KOPT-K1 (cell line): Measurements from ENCODE around the gene SYK.
"Not testable (repeated sequence)": the region's sequence is repeated elsewhere in the genome, so short reads cannot be mapped to it uniquely, and the experiment has no call there.

Experiments
- H3K27ac ChIP-seq: fragments of 200-600 bp; sonication (generic); 2 replicates; pipeline ENCODE4 v1.5.1; 2016; ENCODE audit warnings: antibody characterized with exemption, mild to moderate bottlenecking, low read depth, low read length; ENCODE audit not compliant: poor library complexity, severe bottlenecking
- H3K36me3 ChIP-seq: fragments of 200-600 bp; sonication (generic); 2 replicates; pipeline ENCODE4 v1.5.1; 2017; ENCODE audit warnings: antibody characterized with exemption, mild to moderate bottlenecking, low read length, moderate library complexity; ENCODE audit not compliant: insufficient read depth
- H3K9me3 ChIP-seq: fragments of 200-600 bp; sonication (generic); 2 replicates; pipeline ENCODE4 v1.5.1; 2017; ENCODE audit warnings: antibody characterized with exemption, low read length, mild to moderate bottlenecking; ENCODE audit not compliant: insufficient read depth, poor library complexity, severe bottlenecking

Gene SYK

DNA sequence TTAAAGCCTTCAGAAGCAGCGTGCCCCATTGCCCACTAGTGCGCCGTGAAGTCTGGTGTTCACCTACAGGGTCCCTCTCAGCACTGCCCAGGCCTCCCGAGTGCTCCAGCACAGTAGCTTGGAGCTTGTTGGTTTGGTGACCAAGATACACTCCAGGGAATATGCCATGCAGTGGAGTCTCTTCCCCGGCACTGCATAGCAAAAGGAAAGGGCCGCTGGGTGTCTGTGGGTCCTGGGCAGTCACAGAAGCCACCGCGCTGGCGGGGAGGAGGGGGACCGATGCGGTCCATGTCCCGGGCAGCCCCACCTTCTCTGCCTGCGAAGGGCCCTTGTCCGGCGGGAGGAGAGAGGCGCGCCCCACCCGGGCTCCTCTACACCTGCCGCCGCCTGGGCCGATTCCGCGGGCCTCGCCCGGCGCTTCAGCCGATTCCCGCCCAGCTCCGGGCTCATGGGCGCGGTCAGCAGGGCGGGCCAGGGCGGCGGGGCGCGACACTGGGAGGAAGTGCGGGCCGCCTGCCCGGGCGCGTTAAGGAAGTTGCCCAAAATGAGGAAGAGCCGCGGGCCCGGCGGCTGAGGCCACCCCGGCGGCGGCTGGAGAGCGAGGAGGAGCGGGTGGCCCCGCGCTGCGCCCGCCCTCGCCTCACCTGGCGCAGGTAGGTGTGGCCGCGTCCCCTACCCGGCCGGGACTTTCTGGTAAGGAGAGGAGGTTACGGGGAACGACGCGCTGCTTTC lies at the start of gene SYK:
Gene SYK (plus strand): TSS at position 579 of the 732 bp plus-strand sequence. CDS start 42,080 bp downstream, outside the sequence.
- Histone ChIP-seq H3K36me3 (no peaks in the 10 kb centered on the region), H3K9me3 (no peaks in the 10 kb centered on the region), H3K27ac (no peak within 1 kb of the TSS)

DNA sequence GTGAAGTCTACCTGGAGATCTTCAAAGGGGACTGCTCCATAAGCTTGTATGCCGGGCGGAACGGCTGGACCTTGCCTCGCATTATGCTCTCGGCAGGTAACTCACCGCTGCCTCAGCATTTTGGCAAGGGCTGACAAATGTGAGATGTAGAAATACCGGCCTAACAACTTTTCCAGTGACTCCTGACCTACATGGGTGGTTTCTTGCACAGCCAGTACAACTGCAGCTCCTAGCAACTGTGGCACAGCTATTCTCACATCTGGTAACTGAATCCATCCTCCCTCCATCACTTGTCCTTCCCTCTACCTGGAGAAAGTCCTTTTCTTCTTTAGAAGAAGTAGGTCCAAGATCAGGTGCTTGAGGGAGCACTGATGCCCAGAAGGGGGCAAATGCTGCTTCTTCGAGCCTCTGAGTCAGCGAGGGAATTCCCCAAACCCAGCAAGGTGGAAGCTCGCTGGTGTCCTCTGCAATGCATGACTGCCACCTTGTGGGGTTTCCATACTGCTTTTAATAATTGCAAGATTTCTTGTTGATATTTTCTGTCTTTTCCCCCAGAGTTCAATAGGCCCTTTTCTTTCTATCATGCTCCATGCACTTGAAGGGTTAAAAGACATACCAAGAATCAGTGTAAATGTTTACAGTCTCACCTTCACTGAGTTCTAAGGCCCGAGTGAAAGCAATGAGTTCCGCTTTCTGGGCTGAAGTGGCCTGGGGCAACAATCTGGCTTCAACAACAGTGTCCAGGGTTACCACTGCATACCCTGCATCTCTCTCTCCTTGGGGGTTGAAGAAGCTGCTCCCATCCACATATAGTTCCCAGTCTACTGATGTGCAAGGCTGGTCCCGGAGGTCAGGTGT lies 45.9 kb upstream of the SYK start:
- H3K27ac ChIP-seq, H3K36me3 ChIP-seq, H3K9me3 ChIP-seq: not testable (repeated sequence)

DNA sequence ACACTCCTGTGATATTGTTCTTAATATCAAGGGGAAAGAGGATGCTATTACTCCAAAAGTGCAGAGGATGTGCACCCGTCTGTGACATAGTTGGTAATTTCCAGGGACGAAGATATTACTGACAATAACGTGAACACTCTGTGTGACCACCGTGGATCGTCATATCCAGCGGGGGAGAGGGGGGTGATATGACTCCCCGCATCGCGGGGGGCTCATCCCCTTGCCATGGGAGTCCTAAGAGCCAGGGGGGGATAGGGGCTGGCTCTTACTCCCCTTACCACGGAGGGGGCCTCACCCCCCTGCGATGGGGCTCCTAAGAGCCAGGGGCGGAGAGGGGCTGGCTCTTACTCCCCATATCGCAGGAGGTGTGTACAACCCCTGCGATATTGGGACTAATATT lies 41.0 kb upstream of the SYK start:
- not testable (repeated sequence) for H3K36me3 ChIP-seq, H3K9me3 ChIP-seq, H3K27ac ChIP-seq

DNA sequence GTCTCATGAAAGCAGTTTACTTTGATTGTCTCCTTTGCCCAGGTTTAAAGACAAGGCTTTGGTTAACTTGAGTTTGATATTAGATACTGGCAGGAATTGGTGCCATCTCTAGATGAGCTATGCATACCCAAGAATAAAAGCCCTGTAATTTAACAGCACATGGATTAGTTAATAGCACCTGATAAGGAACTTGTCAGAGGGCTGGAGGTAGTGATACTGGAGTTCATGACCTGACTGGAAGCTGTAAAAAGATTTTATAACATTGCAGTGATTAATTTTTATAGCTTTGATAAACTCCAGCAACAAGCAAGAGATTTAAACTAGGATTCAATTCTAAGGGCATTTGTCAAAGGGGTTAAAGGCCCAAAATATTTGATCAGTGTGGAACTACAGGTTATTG lies 34.9 kb upstream of the SYK start:
- H3K9me3 ChIP-seq, result no peaks in the 10 kb centered on the region
- H3K27ac ChIP-seq, result no peak overlapping the region
- H3K36me3 ChIP-seq, result no peaks in the 10 kb centered on the region

DNA sequence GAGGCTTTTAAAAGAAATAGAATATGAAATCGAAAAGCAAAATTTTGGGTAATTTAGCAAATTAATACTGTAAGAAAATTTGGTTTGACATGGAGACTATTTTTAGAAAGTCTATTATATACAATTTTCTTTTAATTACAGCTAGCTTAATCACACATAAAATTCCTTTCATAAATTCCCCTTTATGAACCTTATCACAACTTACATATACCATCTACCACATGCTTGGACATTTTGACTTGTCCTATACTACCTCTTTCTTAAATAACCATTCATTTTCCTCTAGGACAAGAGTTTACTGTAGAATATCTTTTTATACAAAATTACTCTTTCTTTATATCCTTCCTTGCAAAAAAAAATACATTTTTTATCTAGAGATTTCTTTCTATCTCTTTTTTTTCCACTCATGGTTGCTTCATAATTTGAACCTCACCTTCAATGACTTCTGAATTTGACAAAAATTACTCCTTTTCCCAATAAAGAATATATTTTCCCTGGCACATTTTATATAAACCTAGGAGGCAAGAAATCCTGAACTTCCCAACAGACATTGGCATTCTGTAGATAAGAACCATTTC lies 34.0 kb upstream of the SYK start:
- Histone ChIP-seq H3K36me3 (no peaks in the 10 kb centered on the region), H3K27ac (no peak overlapping the region), H3K9me3 (no peaks in the 10 kb centered on the region)

DNA sequence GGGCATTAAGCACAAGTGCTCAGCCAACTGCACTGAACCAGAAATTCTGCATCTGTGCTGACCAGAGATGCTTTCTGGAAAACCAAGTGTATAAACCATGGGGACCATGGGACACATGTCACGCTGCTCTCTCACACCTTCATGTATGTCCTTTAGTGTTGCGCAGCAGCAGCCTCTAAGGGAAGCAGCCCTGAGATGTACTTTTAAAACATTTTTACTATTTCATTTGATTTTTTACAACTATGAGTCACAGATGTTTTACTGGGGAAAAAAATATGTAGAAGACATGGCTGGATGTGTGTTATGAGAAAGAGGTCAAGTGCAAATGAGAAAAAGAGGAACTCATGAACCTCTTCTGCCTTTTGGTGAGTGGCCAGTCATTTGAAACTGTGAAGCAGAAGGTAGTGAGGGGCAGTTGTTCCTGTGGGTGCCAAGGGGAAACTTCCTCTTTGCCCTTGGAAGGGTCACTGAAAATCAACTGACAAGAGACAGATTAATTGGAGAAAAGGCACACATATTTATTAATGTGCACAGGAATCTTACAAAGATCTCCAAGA lies 31.4 kb upstream of the SYK start:
- Histone ChIP-seq H3K9me3 (no peaks in the 10 kb centered on the region), H3K36me3 (no peaks in the 10 kb centered on the region), H3K27ac (no peak overlapping the region)

DNA sequence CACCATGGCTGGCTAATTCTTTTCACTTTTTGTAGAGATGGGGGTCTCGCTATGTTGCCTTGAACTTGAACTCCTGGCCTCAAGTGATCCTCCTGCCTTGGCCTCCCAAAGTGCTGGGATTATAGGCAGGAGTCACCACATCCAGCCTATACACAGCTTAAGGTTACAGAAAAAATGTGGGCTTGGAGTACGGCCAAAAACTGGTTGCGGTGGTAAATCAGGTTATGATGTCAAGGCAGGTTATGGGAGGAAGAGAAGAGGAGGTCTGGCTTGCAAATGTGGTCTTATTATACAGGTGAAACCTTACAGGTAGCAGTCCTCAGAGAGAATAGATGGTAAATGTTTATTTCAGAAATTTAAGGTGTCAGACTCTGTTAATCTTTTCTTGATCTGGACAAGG lies 30.7 kb upstream of the SYK start:
- H3K27ac ChIP-seq, result no peak overlapping the region
- no peaks in the 10 kb centered on the region for H3K36me3 ChIP-seq
- H3K9me3 ChIP-seq, result no peaks in the 10 kb centered on the region

DNA sequence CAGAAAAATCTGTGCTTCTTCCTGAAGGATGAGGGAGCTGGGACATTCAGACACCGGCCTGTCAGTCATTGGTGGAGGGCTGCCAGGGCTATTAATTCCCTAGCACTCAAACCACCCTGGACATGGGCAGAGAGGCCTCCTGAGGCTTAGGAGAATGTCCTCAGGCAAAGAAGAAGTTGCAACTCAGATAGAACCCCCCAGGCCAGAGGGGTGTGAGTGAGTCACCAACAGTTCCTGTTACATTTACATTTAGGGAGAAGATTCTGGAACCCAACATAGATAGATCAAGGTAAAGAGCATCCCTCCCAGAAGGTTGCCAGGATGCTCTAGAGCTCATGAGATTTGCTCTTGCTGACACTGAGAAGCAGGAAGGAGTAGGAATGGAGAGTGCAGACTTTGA lies 29.2 kb upstream of the SYK start:
- H3K9me3 ChIP-seq, result no peaks in the 10 kb centered on the region
- no peak overlapping the region for H3K27ac ChIP-seq
- no peaks in the 10 kb centered on the region for H3K36me3 ChIP-seq

DNA sequence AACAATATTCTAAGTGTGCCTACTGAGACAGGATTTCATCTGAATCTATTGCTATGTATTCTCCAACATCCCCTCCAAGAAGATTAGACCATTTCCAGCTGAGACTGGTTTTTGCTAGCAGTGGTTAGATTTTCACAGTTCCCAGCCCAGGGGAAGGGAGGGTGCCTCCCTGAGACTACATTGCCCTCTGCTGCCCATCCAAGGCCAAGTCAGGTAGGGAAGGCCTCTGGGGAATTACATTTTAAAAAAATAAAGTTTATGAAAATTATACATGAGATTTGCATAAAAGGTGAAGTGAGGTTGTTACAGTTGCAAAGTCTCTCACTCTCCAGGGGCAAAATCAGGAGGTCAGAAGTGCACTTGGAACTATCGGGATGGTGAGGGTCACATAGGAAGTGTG lies 28.0 kb upstream of the SYK start:
- H3K9me3 ChIP-seq, result no peaks in the 10 kb centered on the region
- no peak overlapping the region for H3K27ac ChIP-seq
- H3K36me3 ChIP-seq, result no peaks in the 10 kb centered on the region

DNA sequence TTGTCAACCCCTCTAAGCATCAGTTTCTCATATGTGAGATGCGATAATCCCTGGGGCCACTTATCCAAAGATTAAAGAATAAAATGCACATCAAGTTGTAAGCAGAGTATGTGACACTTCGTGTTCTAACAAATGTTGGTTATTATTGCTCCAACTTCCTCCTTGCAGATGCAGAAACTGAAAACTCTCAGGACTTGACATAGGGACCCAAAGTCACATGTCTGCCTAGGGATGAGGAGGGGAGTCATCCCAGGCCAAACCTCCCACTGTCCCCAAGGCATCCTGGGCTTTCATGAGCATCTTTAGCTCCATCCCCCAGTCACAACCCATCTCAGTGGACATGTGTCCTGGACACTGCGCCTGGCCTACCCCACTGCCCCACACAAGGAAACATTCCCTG lies 27.5 kb upstream of the SYK start:
- Histone ChIP-seq H3K36me3 (no peaks in the 10 kb centered on the region), H3K9me3 (no peaks in the 10 kb centered on the region), H3K27ac (no peak overlapping the region)

DNA sequence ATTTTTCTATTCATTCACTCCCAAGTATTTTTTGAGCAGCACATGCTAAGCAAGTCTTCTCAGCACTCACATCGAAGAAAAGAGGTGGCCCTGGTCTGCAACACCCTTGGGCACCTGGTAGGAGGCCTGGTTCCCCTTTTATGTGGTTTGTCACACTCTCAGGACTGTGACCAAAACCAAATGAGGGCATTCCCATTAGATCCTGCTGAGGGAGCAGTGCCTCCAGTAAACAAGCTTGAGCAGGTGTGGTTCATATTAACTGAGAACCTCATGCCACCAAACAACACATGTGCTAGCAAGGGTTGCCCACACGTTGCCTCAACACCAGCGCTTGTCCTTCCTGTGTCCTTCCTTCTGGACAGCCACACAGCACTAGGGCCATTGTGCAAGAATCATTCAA lies 26.9 kb upstream of the SYK start:
- Histone ChIP-seq H3K9me3 (no peaks in the 10 kb centered on the region), H3K27ac (no peak overlapping the region), H3K36me3 (no peaks in the 10 kb centered on the region)

DNA sequence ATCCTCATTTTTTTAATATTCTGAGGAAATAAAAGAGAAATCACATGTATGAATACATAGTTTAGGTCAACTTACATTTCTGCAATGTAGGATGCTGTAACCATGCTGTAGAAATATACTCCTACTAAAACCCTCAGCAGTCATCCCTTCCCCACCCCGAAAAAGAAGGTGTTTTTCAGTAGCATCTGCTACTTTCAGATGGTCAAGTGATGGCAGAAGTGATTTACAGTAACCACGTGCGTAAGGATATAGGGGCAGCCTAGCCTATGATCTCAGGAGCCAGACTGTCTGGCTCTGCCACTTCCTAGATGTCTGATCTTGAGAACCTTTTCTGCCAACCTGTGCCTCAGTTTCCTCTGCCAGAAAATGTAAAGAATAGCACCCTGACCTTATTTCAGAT lies 26.0 kb upstream of the SYK start:
- no peaks in the 10 kb centered on the region for H3K36me3 ChIP-seq
- no peak overlapping the region for H3K27ac ChIP-seq
- H3K9me3 ChIP-seq, result no peaks in the 10 kb centered on the region

DNA sequence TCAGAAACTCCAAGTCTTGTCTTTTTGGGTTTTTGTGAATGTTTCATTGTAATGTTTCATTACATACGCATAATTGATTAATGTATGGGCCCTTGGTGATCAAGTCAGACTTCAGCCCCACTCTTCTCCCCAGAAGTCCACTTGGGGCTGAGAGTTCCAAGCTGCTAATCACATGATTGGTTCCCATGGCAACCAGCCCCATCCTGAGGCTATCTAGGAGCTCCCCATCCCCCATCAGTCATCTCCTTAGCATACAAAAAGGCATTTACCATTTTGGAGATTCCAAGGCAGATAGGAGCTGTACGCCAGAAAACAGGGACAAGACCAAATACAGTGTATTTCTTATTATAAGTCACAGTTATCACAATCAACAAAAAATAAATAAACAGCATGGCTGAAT lies 22.9 kb upstream of the SYK start:
- Histone ChIP-seq H3K9me3 (no peaks in the 10 kb centered on the region), H3K27ac (no peak overlapping the region), H3K36me3 (no peaks in the 10 kb centered on the region)

DNA sequence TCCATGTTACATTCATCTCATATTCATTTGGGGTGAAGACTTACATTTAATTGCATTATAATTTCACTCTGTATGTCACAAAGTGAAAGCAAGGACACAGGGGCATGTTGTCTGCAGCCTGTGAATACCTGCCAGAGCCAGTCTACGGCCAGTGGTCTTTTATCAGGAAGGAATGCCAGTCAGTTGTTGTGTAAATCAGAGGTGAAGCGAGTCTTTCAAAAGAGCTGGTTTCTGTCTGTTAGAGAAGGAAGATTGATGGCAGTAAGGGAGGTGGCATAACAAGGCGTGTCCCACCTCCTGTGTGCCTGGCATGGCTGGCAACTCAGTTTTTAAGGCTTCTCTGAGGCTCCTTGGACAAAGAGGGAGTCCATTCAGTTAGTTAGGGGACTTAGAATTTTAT lies 18.1 kb upstream of the SYK start:
- no peak overlapping the region for H3K27ac ChIP-seq
- H3K36me3 ChIP-seq, result no peaks in the 10 kb centered on the region
- H3K9me3 ChIP-seq, result no peaks in the 10 kb centered on the region

DNA sequence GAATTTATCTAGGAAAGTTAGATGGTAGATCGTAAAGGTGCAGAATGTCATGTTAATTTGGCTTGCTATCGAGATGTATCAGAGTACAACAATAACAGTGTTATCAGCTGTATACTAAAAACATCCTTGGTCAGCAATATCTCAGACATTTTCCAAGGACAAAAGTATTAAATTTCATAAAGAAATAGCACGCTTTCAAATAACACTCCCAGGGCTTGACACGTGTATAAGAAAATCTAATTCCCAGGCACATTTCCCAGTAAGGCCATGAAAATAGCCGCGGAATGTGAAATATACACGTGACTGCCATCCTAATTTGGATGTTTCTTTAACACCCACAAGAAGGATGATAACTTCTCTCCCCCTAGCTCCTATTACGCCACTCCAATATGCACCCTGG lies 17.7 kb upstream of the SYK start:
- Histone ChIP-seq H3K36me3 (no peaks in the 10 kb centered on the region), H3K9me3 (no peaks in the 10 kb centered on the region), H3K27ac (no peak overlapping the region)
